GM13977 (cell line): ENCODE measurements around the gene KRT4.
"Not testable (repeated sequence)": the region's sequence is repeated elsewhere in the genome, so short reads cannot be mapped to it uniquely, and the experiment has no call there.

Source experiments
- DNase-seq: peaks from one replicate; pipeline ENCODE4 v3.0.0; 2012; ENCODE audit warnings: low spot score
- in situ Hi-C: fragments of 300-500 bp; cut with MboI; formaldehyde crosslinking; loops from one replicate; pipeline ENCODE4 v1.12.0; 2022; ENCODE audit warnings: low sequenced_read_pairs, low pct_unique_long_range_greater_than_20kb, mixed read lengths, inconsistent platforms; ENCODE audit not compliant: unreplicated experiment
- TF ChIP-seq, protein P1 (sequence below): IDR thresholded peaks from 2 replicates; pipeline ENCODE4 v1.5.1; 2012; ENCODE audit warnings: mild to moderate bottlenecking, control low read depth; ENCODE audit not compliant: insufficient read depth; ENCODE audit errors: extremely low read depth, missing control alignments

Gene KRT4

GRCh38 chr12:52797529-52797894, 16.4 kb downstream of the KRT4 start:
- DNase-seq: no peak
- TF ChIP-seq, protein P1, sequence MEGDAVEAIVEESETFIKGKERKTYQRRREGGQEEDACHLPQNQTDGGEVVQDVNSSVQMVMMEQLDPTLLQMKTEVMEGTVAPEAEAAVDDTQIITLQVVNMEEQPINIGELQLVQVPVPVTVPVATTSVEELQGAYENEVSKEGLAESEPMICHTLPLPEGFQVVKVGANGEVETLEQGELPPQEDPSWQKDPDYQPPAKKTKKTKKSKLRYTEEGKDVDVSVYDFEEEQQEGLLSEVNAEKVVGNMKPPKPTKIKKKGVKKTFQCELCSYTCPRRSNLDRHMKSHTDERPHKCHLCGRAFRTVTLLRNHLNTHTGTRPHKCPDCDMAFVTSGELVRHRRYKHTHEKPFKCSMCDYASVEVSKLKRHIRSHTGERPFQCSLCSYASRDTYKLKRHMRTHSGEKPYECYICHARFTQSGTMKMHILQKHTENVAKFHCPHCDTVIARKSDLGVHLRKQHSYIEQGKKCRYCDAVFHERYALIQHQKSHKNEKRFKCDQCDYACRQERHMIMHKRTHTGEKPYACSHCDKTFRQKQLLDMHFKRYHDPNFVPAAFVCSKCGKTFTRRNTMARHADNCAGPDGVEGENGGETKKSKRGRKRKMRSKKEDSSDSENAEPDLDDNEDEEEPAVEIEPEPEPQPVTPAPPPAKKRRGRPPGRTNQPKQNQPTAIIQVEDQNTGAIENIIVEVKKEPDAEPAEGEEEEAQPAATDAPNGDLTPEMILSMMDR: no peak
- in situ Hi-C loops: no loop called here

DNA sequence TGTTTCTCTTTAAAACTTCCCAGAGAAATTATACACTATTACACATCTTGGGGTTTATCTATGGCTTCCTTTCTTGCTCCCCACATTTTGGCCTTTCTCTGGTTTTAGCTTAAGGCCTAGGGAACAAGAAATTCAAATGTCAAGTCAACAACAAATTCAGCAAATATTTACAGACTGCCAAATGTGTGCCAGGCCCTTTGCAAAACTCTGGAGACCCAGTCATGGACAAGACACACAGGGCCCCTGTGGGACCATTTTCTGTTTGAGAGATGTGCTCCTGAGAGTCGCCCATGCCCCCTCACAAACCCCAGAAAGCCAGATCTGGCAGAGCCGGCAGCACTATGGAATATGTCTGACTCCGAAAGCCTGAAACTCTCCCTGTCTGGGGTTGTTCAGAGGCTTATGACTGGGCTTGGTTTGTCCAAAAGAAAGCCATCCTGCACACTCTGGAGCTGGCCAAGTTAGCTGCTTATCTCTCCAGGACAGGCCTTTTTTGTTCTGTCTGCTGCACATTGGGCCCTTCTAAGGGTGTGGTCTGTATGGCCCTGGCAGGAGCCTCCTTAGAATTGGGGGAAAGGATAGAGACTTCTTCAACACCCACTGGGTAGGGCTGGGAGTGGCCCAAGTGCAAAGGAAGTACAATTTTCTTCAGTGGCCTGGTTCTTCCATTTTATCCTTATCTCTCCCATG, 16.9 kb downstream of the KRT4 start:
- no peak for DNase-seq
- in situ Hi-C loops: no loop called here
- TF ChIP-seq, protein P1: no peak

DNA sequence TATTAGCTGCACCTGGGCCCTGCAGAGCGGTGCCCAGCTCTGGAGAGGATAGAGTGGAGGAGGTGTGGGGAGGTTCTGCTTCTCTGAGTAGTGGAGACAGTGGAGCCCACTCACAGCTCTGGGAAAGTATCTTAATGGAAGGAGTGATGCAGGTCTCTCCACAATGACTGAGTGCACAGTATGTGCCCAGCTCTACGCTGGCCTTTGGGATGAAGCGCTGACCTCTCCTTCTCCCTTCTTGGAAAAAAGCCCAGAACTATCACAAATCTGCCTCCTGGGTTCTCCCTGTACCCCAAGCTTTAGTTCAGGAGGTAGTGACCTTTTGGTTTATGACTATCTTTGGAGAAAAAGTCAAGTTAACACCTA, 17.5 kb downstream of the KRT4 start:
- TF ChIP-seq, protein P1: no peak
- no peak for DNase-seq
- in situ Hi-C loops: no loop called here

DNA sequence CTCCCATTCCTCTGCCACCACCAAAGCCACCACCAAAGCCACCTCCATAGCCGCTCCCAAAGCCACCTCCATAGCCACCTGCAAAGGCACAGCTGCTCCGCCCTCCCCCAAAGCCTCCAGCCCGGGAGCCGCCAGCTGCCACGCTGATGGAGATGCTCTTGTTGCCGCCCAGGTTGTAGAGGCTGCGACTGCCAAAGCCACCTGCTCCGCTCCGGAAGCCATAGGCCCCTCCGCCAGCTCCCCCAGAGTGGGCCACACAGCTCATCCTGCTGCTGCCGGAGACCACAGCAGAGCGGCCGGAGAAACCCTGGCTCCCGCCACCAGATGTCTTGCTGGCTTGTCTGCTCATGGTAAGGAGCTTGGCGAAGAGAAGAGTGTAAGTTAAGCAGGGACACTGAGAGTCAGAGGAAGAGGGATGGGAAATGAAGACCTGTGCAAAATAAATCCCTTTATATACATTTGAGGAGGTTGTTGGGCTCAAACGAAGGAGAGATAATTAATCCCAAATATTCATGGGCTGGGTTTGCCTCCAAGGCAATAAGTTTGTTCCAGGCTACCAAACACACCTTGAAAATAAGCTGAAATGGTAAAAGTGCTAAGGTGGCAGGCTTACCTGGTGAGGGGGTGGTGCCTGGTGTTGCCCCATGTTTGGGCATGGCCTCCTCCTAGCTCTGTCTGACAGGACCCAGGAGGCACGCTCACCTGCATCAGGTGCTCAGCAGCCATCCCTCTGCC, 18.1 kb downstream of the KRT4 start, which contains the start of gene KRT3:
TSS of gene KRT3 (minus strand) at position 424 of the 735 bp plus-strand sequence. CDS start at position 349, 75 bp downstream.
- in situ Hi-C loops: no loop called here
- TF ChIP-seq, protein P1: no peak
- DNase-seq: no peak

DNA sequence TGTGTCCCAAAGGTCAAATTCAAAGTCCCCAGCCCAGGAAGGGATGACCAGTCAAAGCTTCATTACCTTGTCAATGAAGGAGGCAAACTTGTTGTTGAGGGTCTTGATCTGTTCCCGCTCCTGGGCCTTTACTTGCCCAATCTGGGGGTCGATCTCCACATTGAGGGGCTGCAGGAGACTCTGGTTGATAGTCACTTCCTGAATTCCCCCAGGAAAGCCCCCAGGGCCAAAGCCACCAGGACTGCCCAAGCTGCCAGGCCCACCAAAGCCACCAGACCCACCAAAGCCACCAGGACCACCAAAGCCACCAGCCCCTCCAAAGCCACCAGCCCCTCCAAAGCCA, 18.6 kb downstream of the KRT4 start:
- DNase-seq, in situ Hi-C loops: not testable (repeated sequence)

GRCh38 chr12:52794479-52795331, 19.2 kb downstream of the KRT4 start:
- TF ChIP-seq, protein P1: no peak
- no peak for DNase-seq

More at GRCh38 chr12:52794479-52795331, 19.2 kb downstream of the KRT4 start:
- in situ Hi-C loops: no loop called here
